ENCODE data around the gene BMERB1.
"Not testable (repeated sequence)": the region's sequence is repeated elsewhere in the genome, so short reads cannot be mapped to it uniquely, and the experiment has no call there.

Gene BMERB1

DNA sequence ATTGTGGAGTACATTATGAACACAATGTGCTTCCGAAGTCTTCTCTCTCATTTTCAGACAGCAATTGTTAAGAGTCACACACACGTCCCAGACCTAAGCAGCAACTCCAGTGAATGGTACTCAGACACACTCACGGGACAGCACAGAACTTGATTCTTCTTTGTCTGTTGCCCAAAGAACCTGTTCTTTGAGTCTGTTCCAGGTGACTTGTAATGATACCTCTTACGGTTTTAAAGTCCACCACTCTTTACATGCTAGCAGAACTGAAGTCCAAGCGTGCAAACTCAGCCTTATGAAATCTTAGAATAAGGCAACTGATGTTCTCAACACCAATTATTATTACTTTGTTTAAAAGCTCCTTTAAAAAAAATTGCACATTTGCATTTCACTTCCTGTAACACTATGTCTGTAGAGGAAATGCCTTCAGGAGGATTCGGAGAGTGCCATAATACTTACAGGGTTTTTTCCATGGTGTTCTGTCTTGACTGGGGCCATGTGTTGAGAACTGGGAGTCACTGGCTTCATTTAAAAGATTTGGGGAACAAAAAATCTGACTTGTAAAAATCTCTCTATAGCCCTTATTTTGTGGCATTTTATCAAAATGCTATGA, 160.4 kb downstream of the BMERB1 start:
- no peak for DNase-seq (ENCODE audit: low read depth)

DNA sequence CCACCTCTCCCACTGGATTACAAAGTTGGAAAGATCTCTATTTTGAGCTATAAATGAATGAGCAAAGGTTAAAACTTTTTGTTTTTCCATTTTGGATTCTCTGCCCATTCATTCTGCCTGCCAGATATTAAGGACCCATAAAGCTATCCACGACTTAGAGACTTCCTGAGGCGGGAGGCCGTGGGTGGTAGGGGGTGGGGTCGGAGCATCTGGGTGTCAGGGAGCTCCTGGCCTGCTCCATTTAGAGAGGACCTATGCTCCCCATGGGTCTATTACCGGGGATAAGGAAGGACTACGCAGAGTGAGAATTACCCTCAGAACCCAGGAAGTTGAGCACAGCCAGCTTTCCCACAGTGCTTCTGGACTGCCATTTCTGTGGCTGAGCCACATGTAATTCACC, 162.7 kb downstream of the BMERB1 start:
- DNase-seq (ENCODE audit: low read depth): no peak

DNA sequence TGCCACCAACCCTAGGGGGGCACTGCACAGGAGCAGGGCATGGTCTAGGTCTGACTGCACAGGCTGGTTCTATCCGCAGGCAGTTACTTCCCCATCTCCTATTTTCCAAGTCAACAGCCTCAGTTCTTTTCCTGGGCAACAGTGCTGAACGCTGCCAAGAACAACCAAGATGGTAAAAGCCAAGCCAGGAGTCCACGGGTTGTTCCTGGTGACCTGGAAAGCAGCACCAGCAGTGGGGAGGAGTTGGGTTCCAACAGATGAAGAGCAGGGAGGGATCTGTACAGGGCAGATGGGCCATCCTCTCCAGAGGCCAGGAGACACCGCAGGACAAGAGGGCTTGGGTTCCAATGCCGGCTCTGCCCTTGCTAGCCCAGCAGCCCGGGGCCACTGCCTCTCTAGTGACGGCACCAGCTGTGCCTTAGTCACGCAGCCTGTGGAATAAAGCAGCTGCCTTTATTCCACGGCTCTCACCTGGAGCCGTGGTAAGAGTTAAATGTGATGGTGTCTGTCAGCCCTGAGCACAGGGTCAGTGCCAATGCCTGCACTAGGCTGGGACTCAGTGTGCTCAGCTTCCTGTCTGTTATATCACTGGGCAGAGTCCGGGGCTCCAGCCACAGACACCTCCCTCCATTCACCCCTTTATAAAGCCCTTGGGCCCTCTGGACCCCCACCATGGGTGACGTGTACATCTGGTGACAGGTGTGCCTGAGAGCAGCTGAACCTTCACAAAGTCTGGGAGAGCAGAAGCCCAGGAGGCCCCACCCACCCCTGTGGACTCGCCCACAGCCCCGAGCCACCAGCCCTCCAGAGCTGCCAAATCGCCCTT, 163.6 kb downstream of the BMERB1 start:
- no peak for DNase-seq (ENCODE audit: low read depth)

DNA sequence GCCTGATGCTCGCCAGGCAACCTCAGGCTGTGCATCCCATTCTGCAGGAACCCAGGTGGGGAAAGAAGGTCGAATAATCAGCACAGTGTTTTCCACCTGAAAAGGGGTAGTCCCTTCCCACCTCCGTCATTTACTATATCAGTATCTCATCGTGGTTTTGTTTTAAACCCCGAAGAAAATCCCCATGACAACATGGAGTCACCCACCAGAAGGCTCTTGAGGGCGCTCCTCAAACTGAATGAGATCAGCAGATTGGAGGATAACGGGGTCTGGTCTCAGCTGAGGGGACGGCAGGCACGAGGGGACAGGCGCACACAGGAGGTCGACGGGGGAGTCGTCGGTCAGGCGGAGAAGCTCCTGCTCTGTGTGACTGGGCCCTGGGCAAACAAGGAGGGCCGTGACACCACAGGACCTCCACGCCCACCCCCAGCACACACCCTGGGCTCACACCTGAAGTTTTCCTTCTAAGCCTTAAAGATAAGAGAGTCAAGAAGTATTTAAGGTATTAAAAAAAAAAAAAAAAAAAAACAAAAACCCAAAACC, 164.3 kb downstream of the BMERB1 start:
- no peak for DNase-seq (ENCODE audit: low read depth)

DNA sequence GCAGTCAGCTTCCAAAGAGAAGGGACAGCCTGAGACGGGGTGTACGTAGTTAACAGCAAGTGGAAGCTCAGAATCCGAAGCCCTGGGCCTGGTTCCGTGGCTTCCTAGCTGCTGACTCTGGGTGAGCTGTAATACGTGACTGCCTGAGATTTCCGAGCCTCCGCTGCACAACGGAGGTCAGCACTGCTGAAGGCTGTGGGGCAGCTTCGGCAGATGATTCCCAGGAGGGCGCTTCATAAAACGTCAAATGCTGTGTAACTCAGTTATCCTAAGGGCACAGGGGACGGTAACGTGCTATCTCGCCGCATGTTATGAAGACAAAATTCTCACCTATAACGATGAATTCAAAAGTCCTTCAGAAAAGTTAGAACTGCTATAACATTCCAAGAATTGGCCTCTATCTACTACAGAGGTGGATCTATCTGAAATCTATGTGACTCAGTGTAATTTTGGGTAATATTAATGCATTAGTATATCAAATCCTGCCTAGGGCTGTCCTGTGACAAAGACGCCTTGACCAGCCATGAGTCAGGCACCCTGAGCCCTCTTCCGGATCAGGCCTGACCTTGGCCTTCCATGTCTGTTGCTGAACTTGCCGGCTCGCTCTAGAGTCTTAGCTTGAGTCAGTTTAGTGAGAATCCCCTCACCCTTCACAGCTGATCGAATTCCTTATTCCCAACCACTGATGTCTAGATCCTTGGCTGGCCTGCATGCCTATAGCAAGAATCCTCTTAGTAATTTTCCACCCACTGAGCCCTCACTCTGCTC, 165.1 kb downstream of the BMERB1 start:
- DNase-seq (ENCODE audit: low read depth): no peak

DNA sequence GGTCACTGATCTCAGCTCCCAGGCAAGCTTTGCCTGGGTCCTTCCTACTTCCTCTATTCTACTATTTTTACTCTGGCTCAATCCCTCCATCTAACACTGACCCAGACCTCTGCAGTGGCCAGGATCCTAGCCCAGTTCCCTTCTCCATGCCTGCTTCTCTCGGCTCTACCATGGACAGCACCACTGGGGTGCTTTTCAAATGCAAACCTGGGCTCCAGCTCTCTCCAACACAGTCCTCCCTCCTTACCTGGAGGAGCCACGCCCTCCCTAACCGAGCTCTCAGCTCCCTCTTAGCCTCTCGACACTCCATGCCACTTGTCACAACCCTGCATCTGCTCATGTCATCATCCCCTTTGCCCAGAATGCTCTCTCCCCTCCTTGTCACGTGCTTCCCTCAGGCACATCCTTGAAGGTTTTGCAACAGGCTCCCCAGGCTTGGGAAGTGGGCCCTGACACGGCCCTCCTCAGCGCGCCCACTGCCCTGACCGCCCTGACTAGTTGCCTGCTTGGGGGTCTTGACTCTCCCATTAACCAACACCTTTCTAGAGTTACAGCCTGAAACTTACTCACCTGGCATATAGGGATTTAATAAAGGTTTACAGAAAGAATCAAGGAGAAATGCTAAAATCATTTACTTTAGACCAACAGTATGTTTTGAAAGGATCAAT, 167.0 kb downstream of the BMERB1 start:
- DNase-seq (ENCODE audit: low read depth): no peak

DNA sequence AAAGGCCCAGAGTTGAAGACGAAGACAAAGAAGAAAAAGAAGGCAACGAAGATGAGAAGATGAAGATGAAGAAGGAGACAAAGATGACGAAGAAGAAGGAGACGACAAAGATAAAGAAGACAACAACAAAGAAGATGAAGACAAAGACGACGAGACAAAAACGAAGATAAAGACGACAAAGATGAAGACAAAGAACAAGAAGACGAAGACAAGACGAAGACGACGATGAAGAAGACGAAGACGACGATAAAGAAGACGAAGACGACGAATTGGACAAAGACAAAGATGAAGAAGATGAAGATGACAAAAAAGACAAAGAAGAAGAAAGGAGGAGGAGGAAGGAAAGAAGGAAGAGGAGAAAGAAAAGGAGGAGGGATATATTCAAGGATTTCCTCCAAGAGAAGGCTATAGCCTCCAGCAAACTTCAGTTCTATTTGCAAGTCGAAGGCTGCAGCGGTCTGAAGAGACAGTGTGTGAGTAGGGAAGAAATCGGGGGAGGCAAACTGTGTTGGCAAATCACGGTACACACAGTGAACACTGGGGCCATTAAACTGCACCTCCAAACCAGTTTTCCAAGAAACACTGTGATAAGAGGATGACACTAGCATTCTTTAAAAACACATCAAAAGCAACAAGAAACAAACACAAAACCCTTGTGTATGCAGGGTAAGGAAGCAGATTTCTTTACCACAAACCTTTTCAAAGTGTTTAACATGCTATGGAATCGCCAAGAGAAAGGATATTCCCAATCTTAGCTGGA, 168.1 kb downstream of the BMERB1 start:
- DNase-seq (ENCODE audit: low read depth): no peak

DNA sequence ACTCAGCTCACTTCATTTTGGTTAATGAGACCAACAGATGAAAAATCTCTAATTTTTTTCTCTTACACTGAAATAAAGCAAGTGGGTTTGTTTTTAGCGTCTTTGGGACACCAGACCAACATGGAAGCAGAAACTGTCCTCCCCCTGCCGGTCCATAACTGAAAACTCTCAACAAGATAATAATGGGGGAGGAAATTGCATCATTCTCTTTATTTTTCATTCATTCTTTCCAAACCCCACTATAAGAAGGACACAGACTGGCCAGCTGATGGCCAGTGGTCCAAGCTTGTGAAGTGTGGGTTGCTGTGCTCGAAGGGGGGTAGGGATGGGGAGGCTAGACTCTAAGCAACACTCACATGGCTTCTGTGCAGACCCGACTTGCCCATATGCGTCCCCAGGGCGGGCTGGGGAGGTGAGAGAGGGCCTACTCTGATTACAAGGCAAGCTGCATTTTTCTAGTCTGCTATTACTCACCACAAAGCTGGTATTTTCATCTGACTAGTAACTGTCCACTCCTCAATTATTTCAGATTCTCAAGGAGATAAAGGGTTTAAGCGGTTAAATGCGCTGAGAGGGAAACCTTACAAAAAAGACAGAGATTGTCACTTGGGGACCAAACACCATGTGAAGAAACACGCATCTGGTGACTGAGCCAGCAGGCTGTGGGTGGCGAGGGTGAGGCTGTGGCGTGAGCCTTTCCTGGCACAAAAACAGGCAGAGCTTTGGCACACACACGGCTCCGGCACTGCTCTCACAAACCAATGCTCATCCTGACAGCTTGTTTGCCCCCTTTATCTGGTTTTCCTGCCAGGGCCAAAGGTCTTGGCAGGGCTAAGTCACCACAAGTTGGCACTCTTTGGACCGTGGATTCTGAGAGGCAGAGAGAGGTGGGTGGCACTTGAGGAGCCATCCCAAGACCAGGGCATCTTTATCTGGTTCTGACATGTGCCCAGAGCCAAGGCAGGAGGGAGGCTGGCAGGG, 170.4 kb downstream of the BMERB1 start:
- DNase-seq (ENCODE audit: low read depth): no peak

DNA sequence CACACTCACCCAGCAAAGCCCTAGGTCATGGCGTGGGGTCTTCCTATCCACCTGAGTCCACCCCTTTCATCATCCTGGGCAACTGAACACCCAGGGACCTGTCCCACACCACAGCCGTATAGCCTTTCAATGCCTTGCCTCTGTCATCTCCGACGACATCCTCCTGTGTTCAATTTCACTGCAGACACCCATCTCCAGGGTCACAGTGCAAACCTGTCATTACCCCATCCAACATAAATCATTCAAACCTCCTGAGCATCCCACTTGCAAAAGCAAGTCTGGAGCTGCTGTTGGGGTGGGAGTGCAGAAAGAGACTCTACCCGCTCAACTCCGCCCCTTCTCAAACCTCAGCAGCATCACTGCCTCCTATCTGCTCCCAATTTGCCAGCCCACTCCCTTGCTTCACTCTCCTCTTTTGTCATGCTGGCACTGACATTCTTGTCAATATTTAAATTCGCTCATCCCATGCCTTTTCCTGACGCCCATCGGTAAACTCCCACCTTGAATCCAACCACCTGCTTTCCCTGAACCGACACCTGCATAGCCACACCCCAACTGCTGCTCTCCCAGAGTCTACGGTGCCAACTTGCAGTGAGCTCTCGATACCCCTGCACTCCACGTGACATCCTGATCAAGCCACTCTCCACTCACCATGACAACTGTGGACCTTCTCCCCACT, 171.6 kb downstream of the BMERB1 start:
- DNase-seq (ENCODE audit: low read depth): no peak

DNA sequence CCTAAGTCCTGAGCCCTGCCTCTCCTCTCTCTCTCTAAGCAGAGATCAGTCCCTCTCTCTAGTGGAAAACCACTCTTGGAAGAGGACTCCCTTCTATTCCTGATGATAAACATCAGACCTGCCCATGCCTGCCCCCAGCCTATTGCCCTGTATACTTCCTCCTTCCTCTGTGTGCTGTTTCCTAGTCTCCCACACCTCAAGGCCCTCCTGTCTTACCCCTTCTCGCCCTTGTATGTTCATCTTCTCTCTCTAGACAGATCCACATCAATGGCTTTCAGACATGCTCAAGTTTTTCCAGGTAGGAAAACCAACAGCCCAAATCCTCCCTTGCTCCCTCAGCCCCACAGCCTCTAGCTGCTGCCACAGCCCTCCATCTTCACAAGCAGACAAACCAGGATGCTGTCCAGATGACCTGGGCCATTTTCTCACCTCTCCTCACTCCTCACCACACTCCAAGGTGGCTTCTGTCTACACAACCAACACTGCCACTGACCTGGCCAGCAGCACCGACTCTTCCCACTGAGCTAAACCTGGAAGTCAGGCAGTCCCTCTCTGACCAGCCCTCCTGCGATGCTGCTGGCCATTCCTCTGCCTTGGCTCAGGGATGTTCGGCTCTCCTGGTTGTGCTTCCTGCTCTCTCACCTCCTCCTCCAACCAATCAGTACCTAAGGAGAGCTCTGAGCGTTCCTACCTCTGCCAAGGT, 172.3 kb downstream of the BMERB1 start:
- no peak for DNase-seq (ENCODE audit: low read depth)

DNA sequence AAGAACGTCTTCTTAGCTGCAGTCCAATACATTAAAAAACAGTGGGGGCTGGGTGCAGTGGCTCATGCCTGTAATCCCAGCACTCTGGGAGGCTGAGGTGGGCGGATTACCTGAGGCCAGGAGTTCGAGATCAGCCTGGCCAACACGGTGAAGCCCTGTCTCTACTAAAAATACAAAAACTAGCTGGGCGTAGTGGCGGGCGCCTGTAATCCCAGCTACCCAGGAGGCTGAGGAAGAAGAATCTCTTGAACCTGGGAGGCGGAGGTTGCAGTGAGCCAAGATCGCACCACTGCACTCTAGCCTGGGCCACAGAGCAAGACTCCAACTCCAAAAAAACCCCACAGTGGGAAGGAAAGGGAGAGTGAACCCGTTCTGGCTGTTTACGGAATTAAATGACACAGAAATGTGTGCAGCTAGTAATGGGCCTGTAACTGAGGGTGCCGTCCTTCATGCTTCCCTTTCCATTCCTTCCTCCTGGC, 172.9 kb downstream of the BMERB1 start:
- DNase-seq (ENCODE audit: low read depth): not testable (repeated sequence)

DNA sequence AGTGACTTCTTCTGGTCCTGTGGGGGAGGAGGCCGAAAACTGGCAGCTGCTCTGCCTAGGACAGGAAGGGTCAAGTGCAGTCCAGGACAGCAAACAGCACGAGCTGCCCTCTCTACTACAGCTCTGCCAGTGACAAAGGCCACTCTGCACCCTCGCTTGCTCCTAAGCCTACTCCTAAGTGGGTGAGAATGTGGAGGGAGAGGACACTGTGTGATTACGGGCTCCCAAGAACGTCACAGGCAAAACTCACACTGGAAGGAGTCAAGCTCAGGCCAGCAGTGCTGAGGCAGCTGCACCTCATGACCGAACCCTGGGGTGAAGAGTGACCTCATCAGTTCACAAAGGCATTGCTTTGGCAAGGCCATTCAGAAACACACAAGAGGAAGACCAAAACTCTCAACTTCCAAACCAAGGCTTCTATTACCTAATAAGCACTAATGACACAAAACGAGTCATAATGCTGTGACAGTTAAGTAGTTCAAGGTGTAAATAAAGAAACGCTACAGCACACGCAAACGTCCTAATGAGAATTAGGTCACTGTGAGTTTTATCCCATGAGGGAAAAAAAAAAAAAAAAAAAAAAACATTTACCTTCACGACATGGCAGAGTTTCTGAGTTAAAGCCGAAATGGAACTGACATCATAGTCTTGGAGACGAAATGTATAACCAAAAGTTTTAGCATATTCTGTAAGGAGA, 173.5 kb downstream of the BMERB1 start:
- DNase-seq (ENCODE audit: low read depth): peak; percentile 28

DNA sequence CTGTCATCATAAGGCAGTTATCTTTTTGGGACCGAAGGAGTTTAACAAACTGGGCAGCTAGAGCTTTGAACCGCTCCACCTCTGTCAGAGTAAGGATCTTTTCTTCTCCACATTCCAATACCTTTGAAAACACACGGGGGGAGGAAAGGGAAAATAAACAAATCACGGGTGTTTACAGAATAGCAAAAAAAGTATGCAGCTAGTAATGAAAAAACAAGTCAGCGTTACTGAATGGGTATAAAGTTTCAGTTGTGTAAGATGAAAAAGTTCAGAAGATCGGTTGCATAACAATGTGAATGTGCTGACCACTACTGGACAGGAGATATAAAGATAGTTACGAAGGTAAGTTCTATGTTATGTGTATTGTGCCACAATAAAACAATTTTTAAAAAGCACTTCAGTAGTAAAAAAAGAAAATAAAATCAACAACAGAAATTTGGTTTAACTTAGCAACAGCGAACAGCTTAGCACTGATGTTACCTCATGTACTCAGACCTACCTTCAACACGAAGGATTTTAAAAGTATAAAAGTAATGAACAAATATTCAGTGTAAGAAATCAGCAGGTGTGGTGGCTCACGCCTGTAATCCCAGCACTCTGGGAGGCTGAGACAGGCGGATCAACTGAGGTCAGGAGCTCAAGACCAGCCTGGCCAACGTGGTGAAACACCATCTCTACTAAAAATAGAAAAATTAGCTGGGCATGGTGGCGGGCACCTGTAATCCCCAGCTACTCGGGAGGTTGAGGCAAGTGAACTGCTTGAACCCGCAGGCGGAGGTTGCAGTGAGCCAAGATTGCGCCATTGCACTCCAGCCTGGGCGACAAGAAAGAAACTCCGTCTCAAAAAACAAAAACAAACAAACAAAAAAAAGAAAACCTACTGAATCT, 174.3 kb downstream of the BMERB1 start:
- no peak for DNase-seq (ENCODE audit: low read depth)

DNA sequence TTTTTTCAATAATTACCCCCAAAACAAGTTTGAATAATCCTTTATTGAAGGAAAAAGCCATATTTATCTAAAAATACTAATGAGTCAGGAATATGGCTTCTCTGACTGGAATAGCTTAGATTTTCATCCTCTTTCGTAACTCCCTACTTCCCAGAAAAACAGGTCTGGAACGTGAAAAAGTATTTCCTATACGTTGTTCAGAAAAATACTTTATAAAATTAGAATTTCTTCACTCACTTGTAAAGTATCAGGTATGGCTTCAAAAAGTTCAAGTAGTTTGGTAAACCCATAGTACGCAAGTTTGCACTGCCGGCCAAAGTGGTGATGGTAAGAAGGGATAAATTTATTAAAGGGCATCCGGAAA, 174.9 kb downstream of the BMERB1 start:
- no peak for DNase-seq (ENCODE audit: low read depth)

DNA sequence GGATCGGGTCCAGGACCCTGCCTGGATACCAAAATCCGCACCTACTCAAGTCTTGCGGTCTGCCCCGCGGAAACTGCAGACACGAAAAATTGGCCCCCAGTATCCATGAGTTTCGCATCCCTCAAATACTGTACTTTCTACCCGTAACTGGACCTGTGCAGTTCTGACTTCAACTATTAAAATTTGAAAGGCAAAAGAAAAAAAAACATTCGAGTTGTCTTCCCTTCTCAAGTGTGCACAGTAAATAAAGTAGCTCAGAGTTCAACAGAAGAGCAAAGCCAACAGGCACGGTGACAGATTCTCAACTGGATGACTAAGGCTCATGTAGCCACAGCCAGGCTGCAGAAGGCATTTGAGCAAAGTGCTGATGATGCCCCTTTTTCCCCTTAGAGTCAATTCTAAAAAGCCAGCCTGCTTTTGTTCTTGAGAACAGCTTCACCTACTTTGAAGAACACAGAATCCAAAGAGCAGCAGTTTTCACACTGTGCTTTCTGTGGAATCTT, 176.0 kb downstream of the BMERB1 start:
- DNase-seq (ENCODE audit: low read depth): no peak

DNA sequence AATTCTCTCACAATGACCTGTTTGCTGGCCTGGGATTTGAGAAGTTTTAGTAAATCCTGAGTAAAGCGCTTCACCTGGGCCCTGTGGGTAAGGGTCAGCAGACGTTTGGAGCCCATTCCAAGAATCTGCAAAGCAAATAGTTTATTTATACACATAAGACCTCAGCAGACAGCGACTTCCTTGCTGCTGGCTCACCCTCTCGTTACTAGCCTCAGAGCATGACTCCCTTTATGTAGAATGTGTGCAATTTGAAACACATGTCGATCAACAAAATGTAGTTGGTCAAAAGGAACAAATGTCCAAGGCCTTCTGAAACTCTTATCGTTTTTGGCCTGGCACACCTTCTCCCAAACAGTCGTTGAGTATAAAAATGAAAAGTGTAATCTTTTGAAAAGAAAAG, 177.2 kb downstream of the BMERB1 start:
- no peak for DNase-seq (ENCODE audit: low read depth)

DNA sequence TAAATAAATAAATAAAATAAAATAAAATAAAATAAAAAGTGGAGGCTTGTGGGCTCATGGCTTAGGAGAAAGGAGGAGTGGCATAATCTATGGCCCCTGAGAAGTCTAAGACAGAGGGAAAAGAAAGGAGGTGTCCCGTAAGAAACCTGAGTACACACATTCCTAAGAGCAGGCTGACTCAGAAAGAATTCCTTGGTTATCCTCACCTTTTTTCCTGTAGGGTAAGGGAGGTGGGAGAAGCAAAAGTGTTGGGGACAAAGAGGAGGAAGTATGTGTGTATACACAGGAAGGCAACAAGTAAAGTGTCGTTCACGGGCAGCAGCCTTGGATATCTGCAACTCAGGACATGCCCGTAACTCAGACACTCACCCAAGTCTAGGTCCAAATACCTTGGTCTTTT, 179.3 kb downstream of the BMERB1 start:
- no peak for DNase-seq (ENCODE audit: low read depth)

Measured in fibroblast of the conjunctiva (primary cell).